K562 (cell line): Measurements from ENCODE around the gene CCN6.

Experiments
- ETS2 ChIP-seq: IDR thresholded peaks from 2 replicates; pipeline ENCODE4 v1.6.1; 2016; ENCODE audit warnings: borderline replicate concordance, missing genetic modification characterization, mild to moderate bottlenecking, moderate library complexity, missing compliant biosample characterization; ENCODE audit not compliant: poor library complexity, severe bottlenecking
- HNRNPL ChIP-seq: fragments of 200-400 bp; formaldehyde crosslinking; IDR thresholded peaks from 2 replicates; pipeline ENCODE4 v1.6.1; 2017; ENCODE audit warnings: low read depth, mild to moderate bottlenecking, low read length
- KAT2B ChIP-seq: IDR thresholded peaks from one replicate; pipeline ENCODE4 v1.6.1; 2012; ENCODE audit warnings: low read depth, mild to moderate bottlenecking, control low read depth, inconsistent platforms, low read length, moderate library complexity

DNA sequence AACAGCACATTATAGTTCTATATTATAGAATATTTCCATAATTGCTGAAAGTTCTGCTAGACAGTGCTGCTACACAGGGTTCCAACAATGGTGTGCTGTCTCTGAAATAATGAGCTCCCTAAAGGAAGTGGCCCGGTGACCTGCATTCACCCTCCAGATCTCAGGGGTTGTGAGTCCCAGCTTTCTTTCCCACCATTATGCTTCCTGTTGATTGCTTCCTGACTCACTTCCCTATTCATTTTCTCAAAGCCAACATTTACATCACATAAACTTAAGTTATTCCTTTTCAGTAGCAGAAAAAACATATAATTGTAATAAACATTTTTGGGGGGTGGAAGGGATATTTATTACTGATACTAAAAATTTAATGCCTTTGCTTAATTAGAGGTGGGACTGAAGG, 12.9 kb upstream of the CCN6 start:
- TF ChIP-seq KAT2B (no peak), ETS2 (tag) (no peak), HNRNPL (no peak)
